Endothelial cell of umbilical vein (primary cell): ENCODE results near the gene SHISA2. TPM values are rescaled to one million over a fixed set of nuclear protein-coding genes. Genes with fewer than 3 reads are reported as not detected.
A peak's percentile ranks its signal among the peaks of the same experiment; 100 is the strongest.

Experiments
- BruUV-seq: library from RNA; stranded (reverse); fragments of 400-500 nt; replicated peaks from 2 replicates; lab custom pipeline; 2021; lab: Mats Ljungman, UMichigan
- CTCF ChIA-PET: fragments of 300-600, 350-600 bp; sonication (Branson Sonifier 250); formaldehyde crosslinking; loops from one replicate; lab custom pipeline; 2021; ENCODE audit warnings: antibody characterized with exemption, inconsistent platforms; lab: Charles Lee
- POLR2A ChIA-PET: fragments of 300-600, 350-600 bp; sonication (Branson Sonifier 250); formaldehyde crosslinking; loops from one replicate; lab custom pipeline; 2021; ENCODE audit warnings: antibody characterized with exemption, inconsistent platforms; lab: Charles Lee
- DNase-seq: peaks from one replicate; pipeline ENCODE4 v3.0.0-alpha.2; 2011; ENCODE audit warnings: low read depth, low spot score
- FAIRE-seq: peaks from 2 replicates; lab custom pipeline; 2011; peaks lifted over from hg19 to GRCh38; lab: Jason Lieb, UNC
- H2AFZ ChIP-seq: 2 replicates; pipeline ENCODE4 v1.6.0; 2012; ENCODE audit warnings: low read depth, low read length, control low read depth, inconsistent platforms
- H3K27ac ChIP-seq: 2 replicates; pipeline ENCODE4 v1.5.1; 2011; ENCODE audit warnings: low read depth, mild to moderate bottlenecking, control low read depth, low read length, moderate library complexity; ENCODE audit not compliant: insufficient read depth
- H3K27me3 ChIP-seq, 2 experiments: 2 replicates each; pipeline versions ENCODE4 v1.6.0 to v1.6.1; 2011; ENCODE audit warnings: low read length in 2 of 2, mixed read lengths in 1 of 2; ENCODE audit not compliant: control insufficient read depth in 2 of 2, insufficient read depth in 2 of 2
- H3K36me3 ChIP-seq, 2 experiments: 2 replicates in 1 of 2; 3 replicates in 1 of 2; pipeline ENCODE4 v1.5.1; 2011; ENCODE audit warnings: low read length in 2 of 2, mild to moderate bottlenecking in 1 of 2, moderate library complexity in 1 of 2; ENCODE audit not compliant: control insufficient read depth in 2 of 2, insufficient read depth in 2 of 2; ENCODE audit errors: extremely low read depth in 1 of 2
- H3K4me1 ChIP-seq: 3 replicates; pipeline ENCODE4 v1.5.1; 2011; ENCODE audit warnings: mild to moderate bottlenecking, low read length; ENCODE audit not compliant: control insufficient read depth, insufficient read depth; ENCODE audit errors: extremely low read depth
- H3K4me2 ChIP-seq: 2 replicates; pipeline ENCODE4 v1.6.1; 2011; ENCODE audit warnings: low read length, control low read depth, mixed read lengths; ENCODE audit not compliant: insufficient read depth
- H3K4me3 ChIP-seq, 3 experiments: fragments of 200-600 bp in 1 of 3; sonication (generic), shearing (Covaris generic) in 1 of 3; replicated peaks in 1 of 3; 2 replicates each; pipeline ENCODE4 v1.5.1; 2011 to 2016; ENCODE audit warnings: control low read depth in 3 of 3, low read length in 3 of 3, mild to moderate bottlenecking in 2 of 3, inconsistent platforms in 1 of 3, low read depth in 1 of 3, moderate library complexity in 1 of 3; ENCODE audit not compliant: insufficient read depth in 1 of 3
- H3K79me2 ChIP-seq: 2 replicates; pipeline ENCODE4 v1.6.0; 2012; ENCODE audit warnings: low read length, inconsistent platforms; ENCODE audit not compliant: control insufficient read depth, insufficient read depth
- H3K9ac ChIP-seq: replicated peaks from 2 replicates; pipeline ENCODE3; 2011; ENCODE audit warnings: low read length, control low read depth; ENCODE audit not compliant: insufficient read depth; ENCODE audit errors: extremely low read depth
- H3K9me1 ChIP-seq: replicated peaks from 3 replicates; pipeline ENCODE4 v1.6.0; 2011; ENCODE audit warnings: mild to moderate bottlenecking, low read length; ENCODE audit not compliant: control insufficient read depth, insufficient read depth; ENCODE audit errors: extremely low read depth
- H3K9me3 ChIP-seq: replicated peaks from 2 replicates; pipeline ENCODE4 v1.5.1; 2012; ENCODE audit warnings: low read length, inconsistent platforms; ENCODE audit not compliant: control insufficient read depth, insufficient read depth
- H4K20me1 ChIP-seq: replicated peaks from 2 replicates; pipeline ENCODE3; 2011; ENCODE audit warnings: mild to moderate bottlenecking, low read length; ENCODE audit not compliant: control insufficient read depth, insufficient read depth; ENCODE audit errors: extremely low read depth
- EZH2 ChIP-seq: IDR thresholded peaks from 2 replicates; pipeline ENCODE4 v1.6.1; 2012; ENCODE audit warnings: borderline replicate concordance, low read depth, mild to moderate bottlenecking, moderate library complexity, low read length, inconsistent platforms; ENCODE audit not compliant: severe bottlenecking
- FOS ChIP-seq: IDR thresholded peaks from 2 replicates; pipeline ENCODE4 v1.6.1; 2011; ENCODE audit warnings: mild to moderate bottlenecking, low read length, moderate library complexity, borderline replicate concordance; ENCODE audit not compliant: insufficient read depth
- GATA2 ChIP-seq: IDR thresholded peaks from 2 replicates; pipeline ENCODE4 v1.7.0; 2011; ENCODE audit warnings: low read depth, mild to moderate bottlenecking, moderate library complexity, mixed read lengths, low read length; ENCODE audit not compliant: insufficient read length, insufficient read depth
- JUN ChIP-seq: IDR thresholded peaks from 2 replicates; pipeline ENCODE4 v1.6.1; 2011; ENCODE audit warnings: borderline replicate concordance, low read depth; ENCODE audit not compliant: insufficient read length, insufficient read depth
- MYC ChIP-seq: IDR thresholded peaks from one replicate; pipeline ENCODE4 v1.6.1; 2011; ENCODE audit warnings: mild to moderate bottlenecking, low read depth, low read length
- POLR2A ChIP-seq: IDR thresholded peaks from 2 replicates; pipeline ENCODE4 v1.6.1; 2012; ENCODE audit warnings: low read depth, mild to moderate bottlenecking, control low read depth, low read length
- POLR2AphosphoS5 ChIP-seq: IDR thresholded peaks from 2 replicates; pipeline ENCODE4 v1.6.1; 2012; ENCODE audit warnings: low read depth, mild to moderate bottlenecking, control low read depth, low read length, moderate library complexity; ENCODE audit not compliant: insufficient read depth
- dilution Hi-C: fragments of 300-500 bp; cut with MboI; formaldehyde crosslinking; loops from one replicate; pipeline ENCODE4 v1.15.0; 2019; ENCODE audit warnings: low sequenced_read_pairs; ENCODE audit not compliant: extremely low pct_ligation_motif_present
- intact Hi-C: fragments of 100-400 bp; cut with micrococcal nuclease; formaldehyde crosslinking; loops from one replicate; pipeline ENCODE4 v1.10.0; 2022
- polyA plus RNA-seq, 4 experiments: library from polyadenylated mRNA; depleted of rRNA in 3 of 4; stranded (reverse) in 3 of 4; unstranded in 1 of 4; fragments of >200 nt; gene quantifications; 2 replicates each; pipeline versions ENCODE4 v1.2.1 to v1.2.3, GENCODE V29; 2011 to 2012; ENCODE audit warnings: missing spikeins in 1 of 4
- total RNA-seq: library from RNA; stranded (reverse); gene quantifications from 2 replicates; pipeline ENCODE4 v1.2.3, GENCODE V29; 2021
- TF ChIP-seq, protein P1 (sequence below), 2 donors: IDR thresholded peaks; 1 replicate in 1 of 2; 2 replicates in 1 of 2; pipeline ENCODE4 v1.5.1; 2011; ENCODE audit warnings: low read length in 2 of 2, mild to moderate bottlenecking in 2 of 2, moderate library complexity in 2 of 2, control low read depth in 1 of 2, inconsistent platforms in 1 of 2, low read depth in 1 of 2; ENCODE audit not compliant: insufficient read depth in 1 of 2; ENCODE audit errors: extremely low read depth in 1 of 2
- TF ChIP-seq, protein P2 (sequence below): IDR thresholded peaks from 2 replicates; pipeline ENCODE4 v1.6.1; 2011; ENCODE audit not compliant: insufficient read depth, insufficient read length

Gene SHISA2
- total and polyA plus RNA-seq, 2 donors (not counting 3 experiments of a cell fraction or from before 2014, with no cell fraction given) = 1.5 to 2.5 TPM

DNA sequence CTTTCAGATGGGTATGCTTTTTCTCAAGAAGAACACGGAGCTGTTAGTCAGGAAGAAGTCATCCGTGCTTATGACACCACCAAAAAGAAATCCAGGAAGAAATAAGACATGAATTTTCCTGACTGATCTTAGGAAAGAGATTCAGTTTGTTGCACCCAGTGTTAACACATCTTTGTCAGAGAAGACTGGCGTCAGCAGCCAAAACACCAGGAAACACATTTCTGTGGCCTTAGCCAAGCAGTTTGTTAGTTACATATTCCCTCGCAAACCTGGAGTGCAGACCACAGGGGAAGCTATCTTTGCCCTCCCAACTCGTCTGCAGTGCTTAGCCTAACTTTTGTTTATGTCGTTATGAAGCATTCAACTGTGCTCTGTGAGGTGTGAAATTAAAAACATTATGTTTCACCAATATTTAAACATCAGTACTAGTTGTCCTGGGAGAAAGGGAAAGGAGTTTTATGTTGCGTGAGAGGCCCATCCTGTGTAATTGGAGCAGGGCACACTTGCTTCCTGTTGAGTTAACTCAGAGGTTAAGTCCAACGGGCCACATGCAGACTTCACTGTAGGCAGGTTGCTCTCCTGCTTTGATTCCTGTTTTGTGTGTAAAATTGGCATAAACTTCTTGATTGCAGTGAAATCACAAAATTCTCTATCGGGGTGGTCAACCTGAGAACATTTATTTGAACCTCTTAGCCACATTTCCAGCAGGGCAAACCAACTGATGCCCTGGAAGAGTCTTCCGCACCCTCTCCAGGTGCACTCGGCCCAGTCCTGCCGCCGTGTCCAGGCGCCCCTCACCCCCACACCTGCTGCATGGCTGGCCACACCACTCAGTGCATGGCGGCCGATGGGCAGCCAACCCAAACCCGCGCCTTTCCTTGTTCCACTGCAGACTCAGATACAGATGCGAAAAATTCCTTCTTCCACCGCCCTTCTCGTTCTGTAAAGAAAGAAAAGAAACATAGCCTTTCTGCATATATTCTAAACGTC lies 31.6 kb downstream of the SHISA2 start:
- peak; percentile 89 for FAIRE-seq
- H3K79me2 ChIP-seq = no peaks in the 10 kb centered on the region
- peak overlapping the region; percentile 75 for H3K4me2 ChIP-seq
- POLR2A ChIA-PET = interaction anchor here (1.8 kb wide), 1 partner anchor 32 kb away, joined by 5 read pairs; the partner anchor contains the start of gene SHISA2
- H2AFZ ChIP-seq = peak overlapping the region; percentile 30
- peak overlapping the region; percentile 41 for H3K9ac ChIP-seq
- no peaks in the 10 kb centered on the region for H4K20me1 ChIP-seq
- CTCF ChIA-PET = interaction anchor here (0.8 to 2.0 kb wide), 5 partner anchors 17 to 42 kb away, joined by 3 to 8 read pairs (median 3); partner anchors contain the start of gene SHISA2
- H3K27me3 ChIP-seq = no peaks in the 10 kb centered on the region
- peak overlapping the region; percentile 89 for H3K27ac ChIP-seq
- dilution Hi-C loops (no loop called here), intact Hi-C loops (loop anchor here (10.0 kb wide), 2 partner anchors 205 to 705 kb away; partner anchors contain the start of gene RNF6)
- no peaks in the 10 kb centered on the region for H3K36me3 ChIP-seq
- no peaks in the 10 kb centered on the region for H3K9me1 ChIP-seq
- H3K4me1 ChIP-seq = peaks cover 81% of the 10 kb centered on the region
- no TSS peak for BruUV-seq
- DNase-seq = peak; percentile 88
- H3K9me3 ChIP-seq = no peaks in the 10 kb centered on the region
- TF ChIP-seq, protein P1, sequence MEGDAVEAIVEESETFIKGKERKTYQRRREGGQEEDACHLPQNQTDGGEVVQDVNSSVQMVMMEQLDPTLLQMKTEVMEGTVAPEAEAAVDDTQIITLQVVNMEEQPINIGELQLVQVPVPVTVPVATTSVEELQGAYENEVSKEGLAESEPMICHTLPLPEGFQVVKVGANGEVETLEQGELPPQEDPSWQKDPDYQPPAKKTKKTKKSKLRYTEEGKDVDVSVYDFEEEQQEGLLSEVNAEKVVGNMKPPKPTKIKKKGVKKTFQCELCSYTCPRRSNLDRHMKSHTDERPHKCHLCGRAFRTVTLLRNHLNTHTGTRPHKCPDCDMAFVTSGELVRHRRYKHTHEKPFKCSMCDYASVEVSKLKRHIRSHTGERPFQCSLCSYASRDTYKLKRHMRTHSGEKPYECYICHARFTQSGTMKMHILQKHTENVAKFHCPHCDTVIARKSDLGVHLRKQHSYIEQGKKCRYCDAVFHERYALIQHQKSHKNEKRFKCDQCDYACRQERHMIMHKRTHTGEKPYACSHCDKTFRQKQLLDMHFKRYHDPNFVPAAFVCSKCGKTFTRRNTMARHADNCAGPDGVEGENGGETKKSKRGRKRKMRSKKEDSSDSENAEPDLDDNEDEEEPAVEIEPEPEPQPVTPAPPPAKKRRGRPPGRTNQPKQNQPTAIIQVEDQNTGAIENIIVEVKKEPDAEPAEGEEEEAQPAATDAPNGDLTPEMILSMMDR (IDR thresholded peaks at IDR 0.05; ENCODE audit: extremely low read depth in 1 of 2, insufficient read depth in 1 of 2, low read depth in 1 of 2, low read length in 2 of 2) = no peak
- TF ChIP-seq EZH2 = no peak
- TF ChIP-seq FOS = peak; percentile 44
- TF ChIP-seq JUN = peak; percentile 1
- peak; percentile 36 for TF ChIP-seq POLR2AphosphoS5
- TF ChIP-seq MYC = peak; percentile 40
- no peak for TF ChIP-seq GATA2
- TF ChIP-seq POLR2A = no peak
- TF ChIP-seq, protein P2, sequence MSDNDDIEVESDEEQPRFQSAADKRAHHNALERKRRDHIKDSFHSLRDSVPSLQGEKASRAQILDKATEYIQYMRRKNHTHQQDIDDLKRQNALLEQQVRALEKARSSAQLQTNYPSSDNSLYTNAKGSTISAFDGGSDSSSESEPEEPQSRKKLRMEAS = peak; percentile 7
- peak overlapping the region in 1 of 3 experiments; percentile 16 for H3K4me3 ChIP-seq
